Suppressor macrophage (primary cell): Measurements from ENCODE around the gene BPIFB4.
"Not testable (repeated sequence)": the region's sequence is repeated elsewhere in the genome, so short reads cannot be mapped to it uniquely, and the experiment has no call there.

Experiments used
- DNase-seq, 4 experiments: peaks; one replicate each; pipeline ENCODE4 v3.0.0-alpha.2; 2020 to 2022

The BPIFB4 gene

DNA sequence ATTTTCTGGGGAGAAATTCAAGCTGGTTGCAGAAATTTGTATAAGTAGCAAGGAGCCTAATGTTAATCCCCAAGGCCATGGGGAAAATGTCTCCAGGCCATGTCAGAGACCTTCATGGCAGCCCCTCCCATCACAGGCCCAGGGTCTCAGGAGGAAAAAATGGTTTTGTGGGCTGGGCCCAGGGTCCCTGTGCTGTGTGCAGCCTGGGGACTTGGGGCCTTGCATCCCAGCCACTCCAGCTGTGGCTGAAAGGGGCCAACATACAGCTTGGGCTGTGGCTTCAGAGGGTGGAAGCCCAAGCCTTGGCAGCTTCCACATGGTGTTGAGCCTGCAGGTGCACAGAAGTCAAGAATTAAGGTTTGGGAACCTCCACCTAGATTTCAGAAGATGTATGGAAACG, 42.9 kb downstream of the BPIFB4 start:
- not testable (repeated sequence) for DNase-seq

DNA sequence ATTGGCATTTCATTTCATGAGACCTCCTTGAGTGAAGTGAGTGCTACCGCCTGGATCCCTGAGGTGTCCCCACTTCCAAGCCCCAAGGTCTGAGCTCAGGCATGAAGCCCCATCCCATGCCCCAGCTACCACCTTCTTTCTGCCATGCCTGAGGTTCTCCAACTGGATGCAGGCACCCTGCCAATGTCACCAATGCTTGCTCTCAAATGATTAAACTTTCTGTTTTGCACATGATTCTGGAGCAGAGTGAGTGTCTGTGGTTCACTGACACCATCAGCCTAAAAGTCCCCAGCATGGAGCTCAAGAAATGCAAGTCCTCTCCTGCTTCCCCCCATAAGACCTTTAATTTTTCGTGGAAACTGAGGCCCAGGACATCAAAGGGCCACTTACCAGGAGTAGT, 44.8 kb downstream of the BPIFB4 start:
- no peak for DNase-seq

DNA sequence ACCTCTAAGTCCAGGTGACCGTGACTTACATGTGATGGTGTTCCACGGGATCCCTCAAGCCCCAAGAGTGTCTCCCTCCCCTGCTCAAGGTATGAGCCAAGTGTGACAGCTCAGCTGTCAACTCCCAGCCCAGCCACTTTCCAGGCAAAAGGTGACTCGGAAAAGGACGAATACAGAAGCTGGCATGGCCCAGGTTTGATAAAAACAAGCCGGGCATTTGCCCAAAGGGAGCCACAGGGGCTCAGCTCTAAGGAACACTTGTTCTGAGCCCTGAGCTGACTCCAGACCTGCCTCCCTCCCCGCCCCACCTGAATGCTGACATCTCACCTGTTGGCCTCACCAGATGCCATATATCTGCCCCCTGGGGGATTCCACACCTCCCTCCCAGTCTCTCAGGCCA, 45.6 kb downstream of the BPIFB4 start:
- no peak for DNase-seq

DNA sequence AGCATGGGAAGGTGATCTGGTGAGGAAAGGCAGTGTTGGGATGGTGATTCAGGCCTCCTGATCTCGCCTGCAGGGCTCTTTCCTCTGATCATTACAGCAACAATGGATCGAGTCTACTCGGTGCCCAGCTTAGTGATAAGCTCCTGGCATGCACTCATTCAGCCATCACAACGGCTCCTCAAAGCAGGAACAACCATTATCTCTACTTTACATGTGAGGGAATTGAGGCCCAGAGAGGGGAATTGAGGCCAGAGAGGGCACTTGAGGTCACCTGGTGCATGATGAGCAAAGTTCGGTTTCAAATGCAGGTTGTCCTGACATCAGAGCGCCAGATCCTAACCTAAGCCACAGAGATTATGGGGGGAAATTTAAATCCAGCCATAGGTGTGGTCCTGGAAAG, 46.5 kb downstream of the BPIFB4 start:
- DNase-seq = no peak

DNA sequence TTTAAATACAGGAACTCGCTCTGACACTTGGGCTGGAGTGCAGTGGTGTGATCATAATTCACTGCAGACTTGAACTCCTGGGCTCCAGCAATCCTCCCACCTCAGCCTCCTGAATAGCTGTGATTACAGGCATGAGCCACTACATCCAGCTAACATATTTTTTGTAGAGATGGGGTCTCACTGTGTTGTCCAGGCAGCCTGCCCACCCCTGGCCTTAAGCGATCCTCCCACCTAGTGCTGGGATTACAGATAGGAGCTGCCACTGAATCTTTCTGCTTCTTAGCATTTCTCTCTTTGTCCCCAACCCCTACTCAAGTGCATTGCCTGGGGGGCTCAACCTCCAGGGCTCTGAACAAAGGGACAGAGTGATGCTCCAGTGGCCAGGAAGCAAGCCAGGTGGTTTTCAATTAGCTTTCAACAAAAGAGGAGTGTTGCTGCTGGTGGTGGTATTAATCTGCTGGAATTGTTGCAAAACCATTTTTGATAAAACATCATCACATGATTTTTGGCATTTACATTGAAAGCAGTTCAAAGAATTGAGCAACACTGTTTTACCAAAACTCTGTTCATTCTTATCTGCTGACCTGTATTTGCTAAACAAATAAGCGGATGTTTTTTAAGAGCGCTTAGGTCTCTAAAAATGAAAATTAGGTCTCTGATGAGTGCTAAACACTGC, 48.1 kb downstream of the BPIFB4 start:
- DNase-seq = no peak

DNA sequence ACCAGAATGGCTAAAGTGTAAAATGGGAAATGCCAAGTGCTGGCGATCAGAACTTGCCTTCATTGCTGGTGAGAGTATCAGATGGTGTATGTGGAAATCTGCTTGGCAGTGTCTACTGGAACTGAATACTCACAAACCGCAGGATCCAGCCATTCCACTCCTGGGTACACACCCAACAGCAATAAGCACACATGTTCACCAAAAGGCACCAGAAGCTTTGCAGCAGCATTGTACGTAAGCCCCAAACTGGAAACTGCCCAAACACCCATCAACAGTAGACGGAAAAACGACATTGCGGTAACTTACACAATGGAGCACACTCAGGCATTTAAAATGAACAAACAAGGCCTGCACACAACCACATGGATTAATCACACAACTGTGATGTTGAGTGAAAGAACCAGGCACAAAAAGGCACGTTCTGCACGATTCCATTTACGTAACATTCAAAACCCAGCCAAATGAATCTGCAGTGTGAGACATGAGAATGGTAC, 51.2 kb downstream of the BPIFB4 start:
- DNase-seq = no peak

DNA sequence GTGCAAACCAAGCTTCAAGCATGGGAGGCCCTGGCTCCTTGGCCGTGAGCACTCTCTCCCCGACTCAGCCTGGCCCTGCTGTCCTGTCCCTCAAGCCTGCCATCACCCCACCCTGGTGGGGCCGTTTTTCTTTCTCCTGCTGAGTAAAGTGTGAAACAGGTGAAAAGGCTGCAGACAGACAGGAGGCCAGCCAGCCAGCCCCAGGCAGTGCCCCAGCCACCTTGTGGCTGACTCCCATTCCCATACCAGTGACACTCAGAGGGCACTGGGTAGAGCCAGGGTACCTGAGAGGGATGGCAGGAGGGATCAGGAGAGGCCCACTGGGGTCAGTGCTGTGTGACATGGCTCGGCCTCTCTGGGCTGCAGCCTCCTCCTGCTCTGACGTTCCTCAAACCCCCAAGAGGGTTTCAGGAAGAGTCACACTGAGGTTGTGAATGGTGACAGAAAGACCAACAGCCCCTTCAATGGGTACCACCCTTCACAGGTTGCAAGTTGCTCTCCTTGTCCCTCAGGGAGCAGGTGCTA, 52.6 kb downstream of the BPIFB4 start:
- DNase-seq = no peak

DNA sequence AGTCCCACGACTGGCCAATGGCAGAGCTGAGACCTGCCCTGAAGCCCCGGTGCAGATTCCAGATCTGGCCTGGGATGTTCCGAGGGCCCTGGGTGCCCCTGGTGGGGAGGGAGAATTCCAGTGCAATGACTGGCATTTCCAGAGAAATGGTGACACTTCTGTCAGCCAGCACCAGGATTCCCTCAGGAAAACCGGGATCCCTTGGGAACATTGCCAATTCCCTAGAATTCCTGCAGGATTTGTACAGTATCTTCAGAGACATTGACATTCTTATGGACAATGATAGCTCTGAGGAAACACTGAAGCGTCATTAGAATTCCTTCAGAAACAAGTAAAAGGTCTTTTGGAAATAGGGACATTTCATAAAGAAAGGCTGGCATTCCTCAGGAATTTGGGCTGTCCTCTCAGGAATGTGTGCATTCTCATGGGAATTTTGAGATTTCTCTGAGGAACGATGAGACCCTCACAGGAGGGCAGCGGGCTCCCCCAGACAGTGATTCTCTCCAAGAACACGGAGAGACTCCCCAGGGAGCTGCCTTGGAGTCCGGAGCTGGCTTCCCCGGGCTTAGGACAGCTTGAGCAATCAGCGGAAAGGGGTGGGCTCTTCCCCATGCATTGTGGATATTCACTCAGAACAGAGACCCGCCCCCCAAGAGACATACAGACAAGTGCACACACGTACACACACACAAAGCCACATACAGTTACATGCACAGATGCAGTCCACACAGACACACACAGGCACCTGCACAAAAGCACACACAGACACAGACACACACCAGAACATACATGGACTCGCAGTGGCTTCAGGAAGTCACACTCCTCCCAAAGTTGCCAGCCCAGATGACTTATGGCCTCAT, 53.3 kb downstream of the BPIFB4 start:
- DNase-seq = no peak

DNA sequence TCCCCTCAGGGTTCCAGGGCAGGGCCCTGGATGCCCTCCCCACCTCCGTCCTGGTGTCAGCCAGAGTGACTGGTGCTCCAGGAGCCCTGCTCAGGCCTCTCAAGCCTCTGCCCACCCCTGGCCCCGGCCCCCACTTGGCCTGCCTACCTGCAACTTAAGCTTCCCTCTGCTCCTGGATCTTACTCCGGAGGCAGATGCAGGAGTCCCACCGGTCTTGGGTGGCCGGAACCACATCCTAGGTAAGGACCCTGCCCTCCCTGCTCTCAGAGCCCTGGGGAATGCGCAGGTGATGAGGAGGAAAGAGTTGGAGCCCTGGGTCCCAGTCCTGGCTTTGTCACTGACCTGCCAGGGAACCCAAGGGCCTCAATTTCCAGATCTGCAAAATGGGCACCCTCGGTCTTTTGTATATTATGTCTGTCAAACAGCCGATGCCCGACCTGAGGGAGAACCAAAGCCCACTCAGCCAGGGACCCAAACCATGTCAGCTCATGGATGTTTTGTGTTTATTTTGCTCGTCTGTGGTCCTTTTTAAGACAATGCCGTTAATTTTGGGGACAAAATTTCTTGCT, 54.0 kb downstream of the BPIFB4 start:
- no peak for DNase-seq

DNA sequence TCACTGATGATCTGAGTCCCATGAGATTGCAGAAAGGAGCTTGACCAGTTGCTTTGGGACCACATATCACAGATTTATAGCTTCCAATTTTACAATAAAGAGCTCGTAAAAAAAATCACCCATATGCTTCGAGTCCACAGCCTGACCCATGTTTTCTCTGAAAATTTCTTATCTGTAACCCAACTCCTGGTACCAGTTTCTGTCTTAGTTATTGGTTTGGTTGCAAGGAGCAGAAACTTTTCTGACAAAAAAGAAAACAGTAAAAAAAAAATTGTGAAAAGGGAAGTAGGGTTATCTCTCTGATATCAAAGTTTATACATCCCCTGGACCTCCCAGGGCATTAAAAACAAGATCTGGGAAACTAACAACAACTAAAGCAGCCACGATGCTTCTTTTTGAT, 57.8 kb downstream of the BPIFB4 start:
- DNase-seq = no peak

DNA sequence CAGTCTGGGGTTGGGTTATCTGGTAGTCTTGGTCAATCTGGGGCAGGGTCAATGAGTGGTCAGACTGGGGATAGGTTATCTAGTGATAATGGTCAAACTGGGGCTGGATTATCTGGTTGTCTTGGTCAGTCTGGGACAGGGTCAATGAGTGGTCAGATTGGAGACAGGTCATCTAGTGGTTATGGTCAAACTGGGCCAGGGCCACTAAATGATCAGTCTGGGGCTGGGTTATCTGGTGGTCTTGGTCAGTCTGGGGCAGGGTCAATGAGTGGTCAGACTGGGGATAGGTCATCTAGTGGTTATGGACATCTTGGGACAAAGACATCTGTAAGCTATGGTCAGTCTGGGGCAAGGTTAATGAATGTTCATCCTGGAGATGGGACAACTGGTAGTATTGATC, 60.0 kb downstream of the BPIFB4 start:
- DNase-seq = no peak

DNA sequence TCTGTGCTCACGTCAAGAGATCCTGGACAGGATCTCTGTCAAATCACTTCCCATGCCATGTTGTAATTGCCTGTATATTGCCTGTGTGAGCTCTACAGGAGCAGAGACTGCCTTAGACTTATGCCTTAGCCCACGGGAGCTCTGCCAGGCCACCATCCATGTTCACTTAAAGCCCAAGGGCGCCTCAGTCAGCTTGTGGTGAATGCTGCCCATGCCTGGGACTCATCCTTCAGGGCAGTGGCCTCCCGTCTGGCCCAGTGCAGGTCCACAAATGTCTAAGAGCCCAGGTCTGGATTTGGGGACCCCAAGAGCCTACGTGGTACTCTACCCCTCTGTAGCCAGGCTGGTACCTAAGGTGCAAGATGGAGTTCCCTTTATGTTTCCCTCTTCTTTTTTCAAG, 66.1 kb downstream of the BPIFB4 start:
- DNase-seq = no peak

DNA sequence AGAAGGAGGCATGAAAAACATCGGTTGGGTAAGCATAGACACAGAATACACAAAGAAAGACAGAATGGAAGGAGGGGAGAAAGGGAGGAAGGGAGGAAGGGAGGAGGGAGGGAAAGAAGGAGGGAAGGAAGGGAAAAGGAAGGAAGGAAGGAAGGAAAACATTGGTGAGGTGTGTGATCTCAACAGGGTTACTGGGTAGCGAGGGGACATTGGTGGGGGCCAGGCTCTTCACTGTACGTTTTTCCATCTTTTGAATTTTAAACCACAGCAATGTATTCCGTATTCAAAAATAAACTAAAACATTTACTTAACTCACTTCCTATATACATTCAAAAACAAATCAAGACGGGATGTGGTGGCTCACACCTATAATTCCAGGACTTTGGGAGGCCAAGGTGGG, 67.9 kb downstream of the BPIFB4 start:
- no peak for DNase-seq

DNA sequence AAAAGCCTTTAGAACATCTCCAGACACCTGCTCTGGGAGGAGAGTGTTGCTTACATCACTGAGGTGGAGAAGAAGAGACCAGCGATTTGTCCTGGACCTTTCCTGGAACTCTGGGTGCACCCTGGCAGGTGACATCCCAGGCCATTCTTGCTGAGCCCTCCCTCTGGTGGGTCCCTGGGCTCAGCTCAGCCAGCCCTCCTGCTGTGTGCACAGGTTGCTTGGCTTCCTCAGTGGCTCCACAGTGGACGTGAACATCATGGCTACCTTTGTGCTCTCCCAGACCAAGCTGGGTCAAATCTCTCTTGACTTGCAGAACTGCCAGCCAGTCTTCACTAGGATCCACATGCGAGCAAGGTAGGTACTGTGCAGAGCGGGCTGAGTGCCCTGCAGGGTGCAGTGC, 68.6 kb downstream of the BPIFB4 start:
- DNase-seq = no peak

DNA sequence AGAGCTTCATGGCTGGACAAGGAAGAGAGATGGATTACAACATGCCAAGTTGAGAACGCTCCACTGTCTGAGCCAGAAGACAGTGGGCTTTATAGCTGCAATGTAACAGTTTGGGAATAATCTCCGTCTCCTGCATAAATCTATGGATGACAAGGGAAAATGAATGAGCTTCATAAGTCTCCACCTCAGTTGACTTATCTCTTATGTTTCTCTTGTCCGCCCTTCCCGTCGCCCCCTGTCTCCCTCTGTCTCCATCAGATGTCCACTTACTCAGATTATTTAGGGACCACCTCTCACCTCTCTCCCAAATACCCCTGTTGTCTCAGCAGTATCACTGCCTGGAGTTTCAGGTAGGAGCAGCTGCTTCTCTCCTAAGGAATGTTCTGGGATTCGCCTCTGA, 74.8 kb downstream of the BPIFB4 start:
- DNase-seq = no peak

DNA sequence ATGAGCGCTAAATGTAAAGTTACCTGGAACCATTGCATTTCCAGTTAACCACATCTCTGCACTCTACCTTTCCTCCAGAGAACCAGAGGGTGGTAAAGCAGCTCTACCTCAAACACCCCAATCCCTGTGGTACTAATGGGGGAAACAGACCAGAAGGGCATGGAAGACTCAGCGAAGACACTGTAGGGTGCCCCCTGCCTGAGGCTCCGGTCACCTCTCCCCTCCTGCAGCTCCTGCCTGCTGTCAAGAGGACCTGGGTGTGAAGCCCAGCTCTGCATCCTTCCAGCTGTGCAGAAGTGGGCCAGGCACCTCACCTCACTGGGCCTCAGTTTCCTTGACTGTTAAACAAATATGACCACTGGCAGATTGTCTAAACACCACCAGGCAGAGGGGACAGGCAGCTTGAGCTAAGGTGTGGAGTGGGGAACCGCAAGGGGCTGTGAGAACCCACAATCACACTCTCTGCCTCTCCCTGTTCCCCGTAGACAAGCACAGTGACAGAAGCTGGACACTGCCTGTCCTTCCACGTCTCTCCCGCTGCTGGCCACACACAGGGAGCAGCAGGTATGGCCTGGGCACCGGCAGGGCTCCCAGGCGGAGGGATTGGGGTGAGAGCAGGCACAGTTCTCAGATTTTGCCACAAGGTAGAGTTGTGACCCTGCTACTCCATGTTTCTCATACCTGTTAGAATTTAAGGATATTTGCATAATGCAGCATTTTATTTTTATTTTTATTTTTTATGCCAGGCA, 79.4 kb downstream of the BPIFB4 start:
- no peak for DNase-seq

DNA sequence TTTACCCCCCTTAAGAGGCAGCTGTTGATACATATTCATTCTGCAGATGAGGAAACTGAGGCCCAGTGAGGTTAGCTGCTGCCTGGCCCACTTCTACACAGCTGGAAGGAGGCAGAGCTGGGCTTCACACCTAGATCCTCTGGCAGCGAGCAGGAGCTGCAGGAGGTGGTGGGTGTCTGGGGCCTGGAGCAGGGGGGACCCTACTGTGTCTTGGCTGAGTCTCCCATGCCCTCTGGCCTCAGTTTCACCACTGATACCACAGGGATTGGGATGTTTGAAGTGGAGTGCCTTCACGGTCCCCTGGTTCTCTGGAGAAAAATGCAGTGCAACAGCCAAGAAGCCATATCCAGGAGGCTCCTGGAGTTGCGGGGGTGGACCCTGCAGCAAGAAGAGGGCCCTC, 80.3 kb downstream of the BPIFB4 start:
- no peak for DNase-seq

DNA sequence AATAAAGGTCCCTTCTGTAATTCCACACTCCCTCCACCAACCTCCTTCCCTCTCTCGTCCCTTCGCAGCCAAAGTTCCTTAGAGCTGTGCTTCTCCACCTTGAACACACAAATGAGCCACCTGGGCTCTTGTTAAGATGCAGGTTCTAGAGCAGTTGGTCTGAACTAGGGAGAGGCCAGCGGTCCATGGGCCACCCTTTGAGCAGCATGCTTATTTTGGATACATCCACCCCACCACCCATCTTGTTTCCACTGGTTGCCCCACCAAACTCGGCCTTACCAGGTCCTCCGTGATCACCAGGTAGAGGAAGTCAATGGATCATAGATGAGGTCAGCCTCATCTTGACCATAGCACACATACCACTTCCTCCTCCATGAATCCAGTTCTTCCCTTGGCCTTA, 81.2 kb downstream of the BPIFB4 start:
- DNase-seq = no peak
